ENCODE measurements around the gene SLC5A10.
A peak's percentile ranks its signal among the peaks of the same experiment; 100 is the strongest.
"Not testable (repeated sequence)": the region's sequence is repeated elsewhere in the genome, so short reads cannot be mapped to it uniquely, and the experiment has no call there.

SLC5A10 gene

DNA sequence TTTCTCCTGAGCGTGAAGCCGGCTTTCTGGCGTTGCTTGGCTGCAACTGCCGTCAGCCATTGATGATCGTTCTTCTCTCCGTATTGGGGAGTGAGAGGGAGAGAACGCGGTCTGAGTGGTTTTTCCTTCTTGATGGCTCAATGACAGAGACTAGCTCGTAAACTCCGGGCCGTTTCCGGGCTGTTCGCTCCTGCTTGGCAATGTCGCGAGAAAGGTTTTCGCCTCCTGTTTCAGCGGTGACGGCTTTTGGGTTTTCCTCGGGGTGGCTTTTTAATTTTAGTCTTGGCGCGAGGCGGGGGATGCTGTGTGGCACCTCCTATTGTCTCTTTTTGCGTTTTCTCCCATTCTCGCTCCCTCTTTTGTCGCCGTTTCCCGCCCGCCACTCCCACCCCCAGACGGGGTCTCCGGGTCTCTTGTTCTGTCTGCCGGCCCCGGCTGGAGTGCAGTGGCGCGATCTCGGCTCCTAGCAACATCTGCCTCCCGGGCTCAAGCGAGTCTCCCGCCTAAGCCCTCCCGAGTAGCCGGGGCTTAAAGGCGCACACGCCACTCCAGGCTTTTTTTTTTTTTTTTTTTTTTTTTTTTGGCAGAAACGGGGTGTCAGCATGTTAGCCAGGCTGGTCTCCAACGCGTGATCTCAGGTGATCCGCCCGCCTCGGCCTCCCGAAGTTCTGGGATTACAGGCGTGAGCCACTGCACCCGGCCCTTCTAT, 110.2 kb downstream of the SLC5A10 start:
- not testable (repeated sequence) for DNase-seq

DNA sequence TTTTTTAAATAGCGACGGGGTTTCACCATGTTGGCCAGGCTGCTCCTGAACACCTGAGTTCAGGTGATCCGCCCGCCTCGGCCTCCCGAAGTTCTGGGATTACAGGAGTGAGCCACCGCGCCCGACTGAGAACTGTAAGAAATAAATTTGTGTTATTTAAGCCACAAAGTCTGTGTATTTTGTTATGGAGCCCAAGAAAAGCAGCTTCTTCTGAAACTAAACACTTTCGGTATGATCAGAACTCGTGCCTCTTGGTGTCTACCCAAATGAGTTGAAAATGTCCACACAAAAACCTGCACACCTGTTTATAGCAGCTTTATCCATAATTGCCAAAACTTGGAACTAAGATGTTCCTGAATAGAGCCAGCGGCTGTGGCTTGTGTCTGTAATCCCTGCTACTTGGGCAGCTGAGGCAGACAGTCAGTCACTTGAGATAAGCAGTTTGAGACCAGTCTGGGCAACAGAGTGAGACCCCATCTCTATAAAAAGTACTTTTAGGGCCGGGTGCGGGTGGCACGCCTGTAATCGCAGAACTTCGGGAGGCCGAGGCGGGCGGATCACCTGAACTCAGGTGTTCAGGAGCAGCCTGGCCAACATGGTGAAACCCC, 110.9 kb downstream of the SLC5A10 start:
- not testable (repeated sequence) for DNase-seq

- not testable (repeated sequence) for DNase-seq
Measured at GRCh38 chr17:19063326-19063956, 111.5 kb downstream of the SLC5A10 start.

GRCh38 chr17:19064378-19064777, 112.4 kb downstream of the SLC5A10 start:
- peak; percentile 0 for DNase-seq

DNA sequence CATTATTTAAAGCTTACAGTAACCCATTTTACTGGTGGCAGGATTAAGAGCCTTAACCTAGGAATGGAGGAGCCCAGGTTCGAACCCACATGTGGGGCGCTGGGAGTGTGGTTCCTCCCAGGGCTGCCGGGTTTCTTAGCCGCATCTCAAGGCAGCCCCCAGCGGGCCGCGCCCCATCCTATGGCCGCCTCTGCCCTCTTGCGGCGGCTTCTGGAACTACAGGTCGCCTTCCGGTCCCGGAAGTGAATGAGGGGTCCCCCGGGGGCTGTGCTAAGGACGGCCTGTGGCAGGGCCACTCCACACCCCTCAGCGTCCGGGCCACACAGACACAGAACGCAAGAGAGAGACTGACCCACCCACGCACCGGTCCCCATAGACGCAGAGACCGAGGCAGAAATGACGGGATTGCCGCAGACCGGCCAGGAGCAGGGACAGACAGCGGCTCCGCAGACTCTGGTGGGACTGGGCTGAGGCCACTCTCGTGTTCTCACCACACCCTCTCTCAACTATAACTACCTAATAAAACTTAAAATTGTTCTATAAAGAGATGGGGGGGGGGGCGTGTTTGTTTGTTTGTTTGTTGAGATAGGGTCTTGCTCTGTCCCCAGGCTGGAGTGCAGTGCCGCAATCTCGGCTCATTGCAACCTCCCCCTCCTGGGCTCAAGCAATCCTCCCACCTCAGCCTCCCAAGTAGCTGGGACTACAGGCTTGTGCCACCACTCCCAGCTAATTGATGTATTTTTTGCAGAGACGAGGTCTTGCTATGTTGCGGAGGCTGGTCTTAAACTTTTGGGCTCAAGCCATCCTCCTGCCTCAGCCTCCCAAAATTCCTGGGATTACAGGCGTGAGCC, 118.6 kb downstream of the SLC5A10 start:
- DNase-seq: not testable (repeated sequence)

Data from hematopoietic multipotent progenitor cell treated with erythropoietin and hydrocortisone succinate and interleukin-3 and kit ligand, for 4 days (in vitro differentiated cells).